Central memory CD8-positive, alpha-beta T cell (primary cell): Measurements from ENCODE around the gene GPR85.
"Not testable (repeated sequence)": the region's sequence is repeated elsewhere in the genome, so short reads cannot be mapped to it uniquely, and the experiment has no call there.

Experiments used
- ATAC-seq: fragments of 150-1000 bp; cut with Tn5 transposase; replicated peaks from 2 replicates; pipeline ENCODE4 v1.10.0; 2022; ENCODE audit warnings: mild to moderate bottlenecking, moderate FRiP score, moderate number of reproducible peaks; ENCODE audit not compliant: poor library complexity, severe bottlenecking; ENCODE audit errors: extremely low read depth
- DNase-seq, 2 donors: peaks; one replicate each; pipeline ENCODE4 v3.0.0; 2021; ENCODE audit warnings: low spot score in 2 of 2
- H3K27ac Mint-ChIP-seq: one replicate; pipeline ENCODE4 v1.8.0; 2022; ENCODE audit warnings: low read depth, mild to moderate bottlenecking, moderate library complexity, mixed read lengths
- H3K27me3 Mint-ChIP-seq: one replicate; pipeline ENCODE4 v1.8.0; 2022; ENCODE audit warnings: mixed read lengths
- H3K36me3 Mint-ChIP-seq: one replicate; pipeline ENCODE4 v1.8.0; 2022; ENCODE audit warnings: mild to moderate bottlenecking, moderate library complexity, mixed read lengths; ENCODE audit not compliant: insufficient read depth
- H3K4me1 Mint-ChIP-seq: one replicate; pipeline ENCODE4 v1.8.0; 2022; ENCODE audit warnings: mixed read lengths
- H3K4me3 Mint-ChIP-seq: one replicate; pipeline ENCODE4 v1.8.0; 2022; ENCODE audit warnings: mild to moderate bottlenecking, moderate library complexity, mixed read lengths
- H3K9me3 Mint-ChIP-seq: one replicate; pipeline ENCODE4 v1.8.0; 2022; ENCODE audit warnings: mixed read lengths

GPR85 gene

GRCh38 chr7:113086431-113086888 is at the start of gene GPR85:
Gene GPR85, minus strand, starts transcription at chr7:113086827. Its CDS starts 2,106 bp downstream, at chr7:113084721.
- Mint-ChIP-seq H3K27ac (peak within 1 kb of the TSS; percentile 6), H3K4me3 (peak within 1 kb of the TSS; percentile 30)

GRCh38 chr7:113134025-113134424 is 47.4 kb upstream of the GPR85 start:
- no peak for ATAC-seq
- no peak overlapping the region for H3K4me3 Mint-ChIP-seq

More at GRCh38 chr7:113086431-113086888, at the start of gene GPR85:
- H3K4me1 Mint-ChIP-seq: peaks cover 10% of the 10 kb centered on the region
- peaks cover 4% of the 10 kb centered on the region for H3K36me3 Mint-ChIP-seq
- no peak for DNase-seq
- peak; percentile 58 for ATAC-seq
- H3K27me3 Mint-ChIP-seq: peaks cover 54% of the 10 kb centered on the region
- H3K9me3 Mint-ChIP-seq: no peaks in the 10 kb centered on the region

GRCh38 chr7:113131367-113131766 is 44.7 kb upstream of the GPR85 start:
- no peak for DNase-seq
- no peak for ATAC-seq
- Mint-ChIP-seq H3K27me3 (peaks cover 12% of the 10 kb centered on the region), H3K36me3 (no peaks in the 10 kb centered on the region), H3K9me3 (no peaks in the 10 kb centered on the region), H3K4me1 (no peaks in the 10 kb centered on the region), H3K27ac (no peak overlapping the region), H3K4me3 (no peak overlapping the region)

More at GRCh38 chr7:113134025-113134424, 47.4 kb upstream of the GPR85 start:
- Mint-ChIP-seq H3K9me3 (no peaks in the 10 kb centered on the region), H3K36me3 (peaks cover 2% of the 10 kb centered on the region), H3K27ac (no peak overlapping the region), H3K4me1 (no peaks in the 10 kb centered on the region), H3K27me3 (peaks cover 12% of the 10 kb centered on the region)
- DNase-seq: no peak

- no peak overlapping the region for H3K4me3 Mint-ChIP-seq
- H3K27me3 Mint-ChIP-seq: no peaks in the 10 kb centered on the region
- H3K27ac Mint-ChIP-seq: no peak overlapping the region
- ATAC-seq (no peak), DNase-seq (no peak)
- no peaks in the 10 kb centered on the region for H3K9me3 Mint-ChIP-seq
- H3K36me3 Mint-ChIP-seq: no peaks in the 10 kb centered on the region
- H3K4me1 Mint-ChIP-seq: no peaks in the 10 kb centered on the region
Measured at GRCh38 chr7:113128031-113128430, 41.4 kb upstream of the GPR85 start.

- ATAC-seq (no peak), DNase-seq (no peak)
- Mint-ChIP-seq H3K27ac (no peak overlapping the region), H3K27me3 (no peaks in the 10 kb centered on the region), H3K4me3 (no peak overlapping the region), H3K9me3 (no peaks in the 10 kb centered on the region), H3K36me3 (no peaks in the 10 kb centered on the region), H3K4me1 (no peaks in the 10 kb centered on the region)
Measured at GRCh38 chr7:113125728-113126127, 39.1 kb upstream of the GPR85 start.

GRCh38 chr7:113122744-113123143 is 36.1 kb upstream of the GPR85 start:
- H3K27ac Mint-ChIP-seq: no peak overlapping the region
- DNase-seq (no peak), ATAC-seq (no peak)
- H3K36me3 Mint-ChIP-seq: peaks cover 4% of the 10 kb centered on the region
- peaks cover 9% of the 10 kb centered on the region for H3K4me1 Mint-ChIP-seq
- no peaks in the 10 kb centered on the region for H3K27me3 Mint-ChIP-seq
- no peaks in the 10 kb centered on the region for H3K9me3 Mint-ChIP-seq
- H3K4me3 Mint-ChIP-seq: no peak overlapping the region

GRCh38 chr7:113120647-113121046 is 34.0 kb upstream of the GPR85 start:
- DNase-seq (no peak), ATAC-seq (no peak)
- peaks cover 13% of the 10 kb centered on the region for H3K4me1 Mint-ChIP-seq
- H3K36me3 Mint-ChIP-seq: peaks cover 6% of the 10 kb centered on the region
- no peaks in the 10 kb centered on the region for H3K9me3 Mint-ChIP-seq
- H3K27ac Mint-ChIP-seq: no peak overlapping the region
- no peak overlapping the region for H3K4me3 Mint-ChIP-seq
- no peaks in the 10 kb centered on the region for H3K27me3 Mint-ChIP-seq

GRCh38 chr7:113119429-113119828 is 32.8 kb upstream of the GPR85 start:
- H3K4me1 Mint-ChIP-seq: peaks cover 13% of the 10 kb centered on the region
- peaks cover 6% of the 10 kb centered on the region for H3K36me3 Mint-ChIP-seq
- peak overlapping the region; percentile 86 for H3K27ac Mint-ChIP-seq
- DNase-seq (no peak), ATAC-seq (no peak)
- H3K27me3 Mint-ChIP-seq: no peaks in the 10 kb centered on the region
- no peaks in the 10 kb centered on the region for H3K9me3 Mint-ChIP-seq
- peak overlapping the region; percentile 86 for H3K4me3 Mint-ChIP-seq

GRCh38 chr7:113118074-113118959 is 31.7 kb upstream of the GPR85 start, which contains the start of gene SMIM30:
Gene SMIM30, minus strand, starts transcription at chr7:113118554. Its CDS starts 976 bp downstream, at chr7:113117578.
- ATAC-seq (peak; percentile 100), DNase-seq (peak; percentile 67 to 76)
- Mint-ChIP-seq H3K4me3 (peak within 1 kb of the TSS; percentile 86), H3K27ac (peak within 1 kb of the TSS; percentile 86), H3K27me3 (no peaks in the 10 kb centered on the region), H3K4me1 (peaks cover 13% of the 10 kb centered on the region), H3K36me3 (peaks cover 6% of the 10 kb centered on the region), H3K9me3 (no peaks in the 10 kb centered on the region)

- ATAC-seq, H3K36me3 Mint-ChIP-seq, H3K27ac Mint-ChIP-seq, H3K9me3 Mint-ChIP-seq, H3K27me3 Mint-ChIP-seq, DNase-seq: not testable (repeated sequence)
- H3K4me3 Mint-ChIP-seq: peak overlapping the region; percentile 86
- H3K4me1 Mint-ChIP-seq: peaks cover 13% of the 10 kb centered on the region
Measured at GRCh38 chr7:113117374-113117774, 30.7 kb upstream of the GPR85 start.

GRCh38 chr7:113113912-113114311 is 27.3 kb upstream of the GPR85 start:
- no peaks in the 10 kb centered on the region for H3K27me3 Mint-ChIP-seq
- ATAC-seq (no peak), DNase-seq (no peak)

GRCh38 chr7:113109718-113110117 is 23.1 kb upstream of the GPR85 start:
- H3K27me3 Mint-ChIP-seq: no peaks in the 10 kb centered on the region

More at GRCh38 chr7:113113912-113114311, 27.3 kb upstream of the GPR85 start:
- Mint-ChIP-seq H3K27ac (no peak overlapping the region), H3K9me3 (no peaks in the 10 kb centered on the region), H3K4me1 (peaks cover 13% of the 10 kb centered on the region), H3K36me3 (peaks cover 7% of the 10 kb centered on the region), H3K4me3 (no peak overlapping the region)

GRCh38 chr7:113100121-113100603 is 13.5 kb upstream of the GPR85 start:
- no peak overlapping the region for H3K4me3 Mint-ChIP-seq
- ATAC-seq (no peak), DNase-seq (no peak)
- H3K9me3 Mint-ChIP-seq: no peaks in the 10 kb centered on the region
- H3K27ac Mint-ChIP-seq: no peak overlapping the region
- H3K4me1 Mint-ChIP-seq: no peaks in the 10 kb centered on the region
- H3K27me3 Mint-ChIP-seq: peaks cover 48% of the 10 kb centered on the region
- H3K36me3 Mint-ChIP-seq: no peaks in the 10 kb centered on the region

More at GRCh38 chr7:113109718-113110117, 23.1 kb upstream of the GPR85 start:
- Mint-ChIP-seq H3K4me1 (no peaks in the 10 kb centered on the region), H3K9me3 (no peaks in the 10 kb centered on the region), H3K27ac (no peak overlapping the region), H3K36me3 (peaks cover 1% of the 10 kb centered on the region), H3K4me3 (no peak overlapping the region)
- ATAC-seq (no peak), DNase-seq (no peak)
